K562 (cell line): ENCODE measurements around the gene ATRX.

Experiments used
- BHLHE40 ChIP-seq: IDR thresholded peaks from 2 replicates; pipeline ENCODE4 v1.6.1; 2011; ENCODE audit warnings: low read length, improper control_type of control experiment
- E2F1 ChIP-seq: sonication (generic); formaldehyde crosslinking; IDR thresholded peaks from 2 replicates; pipeline ENCODE4 v1.8.1; 2023; ENCODE audit warnings: mild to moderate bottlenecking, missing genetic modification reagents, moderate library complexity
- FOXP1 ChIP-seq: sonication (generic); formaldehyde crosslinking; IDR thresholded peaks from 2 replicates; pipeline ENCODE4 v1.8.0; 2022; ENCODE audit warnings: mild to moderate bottlenecking, missing genetic modification reagents
- USF2 ChIP-seq: sonication (generic); formaldehyde crosslinking; IDR thresholded peaks from 2 replicates; pipeline ENCODE4 v1.5.0; 2020; ENCODE audit warnings: missing genetic modification reagents

GRCh38 chrX:77455437-77455836 lies 330.6 kb downstream of the ATRX start:
- TF ChIP-seq FOXP1 (CRISPR knock-in tag) (no peak), BHLHE40 (no peak), E2F1 (CRISPR knock-in tag) (no peak), USF2 (CRISPR knock-in tag) (no peak)
